Midbrain (tissue), 1 donor: ENCODE measurements around the gene GJA10.
A peak's percentile ranks its signal among the peaks of the same experiment; 100 is the strongest.

Experiments
- DNase-seq: peaks from one replicate; lab custom pipeline; 2025; lab: John Stamatoyannopoulos, UW

The GJA10 gene

DNA sequence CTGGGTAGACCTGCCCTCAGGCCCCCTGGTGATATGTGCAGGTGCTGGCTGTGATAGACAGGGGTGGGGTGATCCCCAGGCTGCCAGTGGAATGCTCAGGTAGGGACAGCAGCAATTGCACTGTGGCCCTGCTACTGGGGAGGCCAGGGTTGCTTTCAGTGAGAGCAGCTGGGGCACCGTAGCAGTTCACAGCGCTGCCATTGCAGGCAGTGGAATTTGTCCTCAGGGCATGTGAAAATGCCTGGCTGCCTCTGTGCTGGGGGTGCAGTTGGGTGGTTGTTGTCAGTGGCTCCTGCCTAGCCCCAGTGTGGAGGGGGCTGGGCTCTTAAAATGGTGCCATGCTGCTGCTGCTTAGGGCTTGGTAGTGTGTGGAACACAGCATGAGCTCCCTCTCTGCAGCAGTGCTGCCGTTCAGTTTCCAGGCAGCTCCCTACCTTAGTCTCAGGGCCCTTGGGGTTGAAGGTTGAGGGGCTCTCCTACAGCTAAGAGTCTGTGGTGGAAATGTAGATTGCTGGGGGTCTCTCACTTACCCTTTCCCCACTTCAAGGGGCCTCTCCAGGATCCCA is 23.6 kb downstream of the GJA10 start:
- DNase-seq, result no peak

DNA sequence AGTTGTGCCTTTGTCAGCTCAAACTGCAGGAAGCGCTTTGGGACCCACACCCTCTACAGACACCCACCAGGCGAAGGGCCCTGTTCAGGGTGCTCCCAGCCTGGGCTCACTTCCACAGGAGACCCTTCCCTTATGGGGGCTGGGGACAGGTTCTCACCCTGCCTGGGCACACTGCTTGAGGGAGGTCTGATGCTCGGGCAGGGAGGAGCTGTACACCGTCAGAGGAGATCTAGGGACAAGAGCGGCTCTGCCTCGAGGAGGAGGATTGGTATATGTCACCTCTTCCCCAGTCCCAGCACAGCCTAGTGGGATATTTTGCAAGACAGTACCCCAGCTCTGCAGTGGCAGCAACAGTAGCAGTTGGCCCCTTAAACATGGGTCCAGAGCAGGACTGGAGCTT is 26.9 kb downstream of the GJA10 start:
- DNase-seq, result no peak

DNA sequence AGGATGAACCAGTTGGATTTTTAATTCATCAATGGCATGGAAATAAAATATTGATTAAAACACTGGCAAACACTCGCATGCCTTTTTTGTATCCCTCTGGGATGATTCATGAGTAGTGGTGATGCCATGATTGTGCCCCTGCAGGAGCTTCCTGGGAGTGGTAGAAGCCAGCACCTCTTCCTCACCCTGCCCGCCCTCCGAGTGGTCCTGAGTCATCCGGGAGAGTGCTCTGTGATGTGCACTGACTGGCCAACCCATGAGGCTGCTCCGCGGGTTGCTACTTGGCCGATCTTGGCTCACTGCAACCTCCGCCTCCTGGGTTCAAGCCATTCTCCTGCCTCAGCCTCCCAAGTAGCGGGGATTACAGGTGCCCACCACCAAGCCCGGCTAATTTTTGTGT is 27.4 kb downstream of the GJA10 start:
- no peak for DNase-seq

DNA sequence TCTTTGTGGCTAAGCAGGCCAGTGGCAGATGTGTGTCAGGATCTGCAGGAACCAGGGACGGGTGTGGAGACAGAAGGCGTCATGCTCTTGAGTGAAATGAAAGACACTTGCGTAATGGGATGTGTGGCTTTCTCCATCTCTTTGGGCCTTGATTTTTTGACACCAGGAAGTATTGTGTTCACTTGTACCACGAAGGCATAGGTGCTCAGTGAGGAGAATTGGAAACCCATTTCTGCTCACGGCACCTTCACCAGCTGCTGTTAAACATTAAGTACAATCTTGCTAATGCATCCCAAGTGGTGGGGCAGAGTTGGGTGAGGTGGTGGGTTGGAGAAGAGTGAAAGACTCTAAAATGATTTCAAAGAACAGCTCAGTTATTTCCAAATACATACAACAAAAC is 30.0 kb downstream of the GJA10 start:
- no peak for DNase-seq

DNA sequence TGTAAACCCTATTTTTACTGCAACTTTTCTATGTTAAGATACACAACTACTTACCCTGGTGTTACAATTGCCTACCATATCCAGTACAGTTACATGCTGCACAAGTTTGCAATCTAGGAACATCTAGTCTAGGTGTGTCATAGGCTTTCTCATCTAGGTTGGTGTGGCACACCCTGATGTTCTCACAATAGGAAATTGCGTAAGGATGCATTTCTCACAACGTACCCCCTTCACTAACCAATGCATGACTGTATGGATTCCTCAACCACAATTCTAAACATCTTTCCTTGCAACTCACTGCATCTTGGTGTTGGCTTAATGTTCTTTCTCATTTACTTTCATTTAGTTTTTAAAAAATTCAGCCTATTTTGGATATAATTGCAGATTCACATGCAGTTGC is 31.6 kb downstream of the GJA10 start:
- no peak for DNase-seq

DNA sequence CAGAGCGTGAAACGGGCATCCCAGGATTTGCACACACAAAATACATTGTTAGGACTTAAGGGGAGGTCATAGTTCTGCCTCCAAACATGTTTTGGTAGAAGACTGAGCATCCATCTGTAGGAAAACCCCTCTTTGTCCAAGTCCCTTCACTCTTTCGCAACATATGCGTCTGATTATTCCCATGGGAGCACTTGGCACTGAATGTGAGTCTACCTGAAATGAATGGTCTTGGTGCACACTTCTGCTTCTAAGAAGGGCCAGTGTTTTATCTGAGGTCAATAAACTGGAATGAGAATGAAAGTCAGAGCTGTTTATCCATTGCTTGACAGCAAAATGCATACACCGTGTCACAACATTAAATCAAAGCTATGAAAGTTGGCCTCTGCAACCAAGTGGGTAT is 33.0 kb downstream of the GJA10 start:
- no peak for DNase-seq

DNA sequence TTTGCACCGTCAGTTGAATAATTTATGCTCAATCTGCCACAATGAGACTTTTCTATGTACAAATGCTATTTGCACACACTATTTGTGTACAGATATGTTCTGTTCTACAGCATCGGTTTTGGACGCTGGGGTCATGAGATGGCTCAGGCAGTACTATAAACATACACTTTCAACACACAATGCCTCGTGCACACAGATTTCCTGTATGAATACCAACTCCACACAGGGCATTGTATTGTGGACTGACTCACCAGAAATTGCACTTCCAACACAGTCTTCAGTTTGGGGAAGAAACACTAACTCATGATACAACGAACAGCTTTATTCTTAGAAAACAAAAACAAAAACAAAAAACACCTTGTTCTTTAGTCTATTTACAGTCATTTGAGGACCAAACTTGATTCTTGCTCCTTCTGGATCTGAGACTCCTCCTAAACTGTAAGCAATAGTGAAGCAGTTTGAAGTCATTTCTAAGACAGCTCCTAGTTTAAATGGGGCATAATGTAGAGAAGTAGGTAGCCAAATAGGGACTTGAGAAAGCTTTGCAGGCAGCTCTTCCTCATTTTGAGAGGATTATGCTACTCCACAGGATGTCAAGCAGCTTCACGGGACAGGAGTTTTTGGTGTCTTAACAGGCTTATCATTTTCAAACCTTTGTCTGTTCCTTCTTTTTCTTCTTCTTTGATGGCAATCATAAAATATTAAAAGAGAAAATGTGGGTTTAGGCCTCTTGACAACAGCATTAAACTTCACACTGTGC is 33.7 kb downstream of the GJA10 start:
- DNase-seq, result no peak

DNA sequence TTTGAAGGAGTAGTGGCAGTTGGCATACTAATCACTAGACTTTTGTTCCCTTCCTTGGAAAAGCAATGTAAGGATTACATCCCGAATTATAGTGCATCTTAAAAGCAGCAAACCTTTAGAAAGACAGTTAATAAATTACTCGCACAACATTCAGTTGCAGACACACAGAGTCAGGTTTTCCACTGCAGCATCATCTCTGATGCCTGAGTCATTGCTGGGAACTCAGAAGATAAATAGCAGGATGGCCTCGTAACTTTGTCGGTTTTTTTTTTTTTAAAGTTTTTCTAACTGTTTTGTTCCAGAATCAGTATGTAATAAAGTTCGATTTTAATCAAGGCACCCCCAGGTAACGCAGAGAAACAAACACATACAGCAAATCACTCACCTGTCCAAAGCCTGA is 34.3 kb downstream of the GJA10 start:
- no peak for DNase-seq

DNA sequence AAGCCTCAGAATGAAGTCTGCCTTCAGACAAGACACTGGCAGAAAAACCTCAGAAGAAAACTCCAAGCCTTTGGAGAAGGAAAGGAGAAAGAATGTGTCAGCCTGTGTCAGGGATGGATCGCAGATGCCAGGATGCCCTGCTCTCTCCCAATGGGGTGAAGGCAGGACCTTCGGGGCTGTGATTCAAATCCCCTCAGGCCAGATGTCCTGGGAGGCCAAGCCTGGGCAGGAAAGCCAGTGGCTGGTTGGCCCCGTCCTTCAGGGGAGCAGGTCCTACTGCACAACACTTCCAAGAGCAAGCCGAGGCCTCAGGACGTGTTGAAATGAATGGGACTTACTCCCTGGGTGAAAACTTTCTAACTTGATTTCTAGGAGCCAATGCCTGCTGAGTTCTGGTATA is 36.5 kb downstream of the GJA10 start:
- DNase-seq, result no peak

DNA sequence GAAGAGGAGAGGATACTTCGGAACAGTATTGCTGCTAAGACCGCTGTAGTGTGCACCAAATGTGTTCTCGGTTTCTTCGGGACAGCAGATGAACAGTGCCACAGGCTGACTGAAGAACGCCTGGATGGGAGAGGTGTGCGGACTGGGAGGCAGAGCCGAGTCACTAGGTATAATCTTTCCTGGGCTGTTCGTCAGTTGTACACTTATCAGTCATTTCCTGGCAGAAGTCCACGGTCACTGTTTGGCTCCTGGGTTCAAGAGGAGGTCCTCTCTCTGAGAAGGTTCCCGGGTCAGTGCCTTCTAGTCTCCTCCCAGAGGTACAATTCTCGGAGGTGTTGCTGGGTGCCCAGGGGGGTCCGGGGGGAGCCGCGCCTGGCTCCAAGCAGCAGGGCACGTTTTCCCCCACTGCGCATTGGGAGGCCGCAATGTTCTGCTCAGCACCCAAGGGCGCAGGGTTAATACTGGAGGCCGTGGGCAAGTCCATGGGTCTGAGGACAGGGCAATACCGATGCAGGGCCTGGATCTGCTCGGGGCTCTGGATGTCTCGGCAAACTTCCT is 38.1 kb downstream of the GJA10 start:
- no peak for DNase-seq

DNA sequence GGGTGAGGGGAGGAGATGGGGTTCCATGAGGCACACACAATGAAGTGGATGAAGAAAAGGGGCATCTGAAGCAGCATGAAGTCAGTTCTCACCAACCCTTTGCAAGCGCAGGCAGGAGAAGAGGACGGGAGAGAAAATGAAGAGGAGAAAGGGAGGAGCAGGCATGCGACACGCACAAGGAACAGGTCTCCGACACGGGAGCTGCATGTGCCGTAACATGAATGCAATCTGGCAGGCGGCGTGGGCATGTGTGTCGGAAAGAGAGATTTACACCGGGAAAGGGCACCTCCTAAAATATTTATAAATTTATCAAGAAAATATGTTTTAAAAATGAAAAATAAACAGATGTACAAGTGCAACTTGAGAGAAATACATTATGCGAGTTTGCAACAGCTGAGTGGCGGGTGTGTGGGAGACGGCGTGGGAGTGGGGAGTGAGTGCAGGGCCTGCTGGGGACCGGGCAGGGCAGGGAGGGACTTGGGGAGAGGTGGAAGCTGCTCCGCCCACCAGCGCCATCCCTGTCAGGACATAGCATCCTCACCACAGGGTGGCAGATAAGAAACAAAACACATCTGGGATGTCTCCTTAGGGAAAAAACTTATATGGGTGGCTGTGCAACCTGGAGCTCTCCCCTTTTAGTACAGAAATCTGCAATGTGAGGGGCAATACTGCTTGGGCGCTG is 40.6 kb downstream of the GJA10 start:
- DNase-seq, result no peak

DNA sequence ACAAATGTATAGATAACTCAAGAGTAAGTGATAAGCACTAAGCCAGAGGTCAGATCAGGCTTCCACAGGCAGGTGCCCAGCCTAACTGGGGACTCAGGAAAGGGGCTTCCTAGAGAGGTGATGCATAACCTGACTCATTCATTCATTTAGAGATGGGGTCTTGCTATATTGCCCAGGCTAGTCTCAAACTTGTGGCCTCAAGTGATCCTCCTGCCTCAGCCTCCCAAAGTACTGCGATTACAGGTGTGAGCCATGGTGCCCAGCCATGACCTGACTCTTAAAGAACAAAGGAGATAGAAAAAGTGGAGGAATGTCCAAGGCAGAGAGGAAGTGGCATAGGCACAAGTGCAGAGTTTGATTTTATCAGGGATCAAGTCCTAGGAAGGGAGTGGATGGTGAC is 41.9 kb downstream of the GJA10 start:
- DNase-seq, result no peak

DNA sequence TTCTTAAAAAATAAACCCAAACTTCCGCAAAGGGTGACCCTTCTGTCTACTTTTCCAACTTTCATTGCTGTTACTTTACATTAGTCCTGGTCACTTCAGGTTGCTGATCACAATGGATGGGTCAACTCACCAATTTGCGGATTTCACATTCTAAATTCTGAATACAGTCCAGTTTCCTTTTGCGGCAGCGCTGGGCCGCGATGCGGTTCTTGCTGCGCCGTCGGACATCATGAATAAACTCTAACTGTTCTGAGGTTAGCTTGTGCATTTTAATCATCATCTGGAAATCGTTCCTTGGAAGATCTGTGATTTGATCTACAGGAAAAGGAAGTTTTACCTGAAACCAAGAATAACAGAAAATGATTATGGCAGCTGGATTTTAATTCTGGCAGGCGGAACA is 43.7 kb downstream of the GJA10 start:
- no peak for DNase-seq

DNA sequence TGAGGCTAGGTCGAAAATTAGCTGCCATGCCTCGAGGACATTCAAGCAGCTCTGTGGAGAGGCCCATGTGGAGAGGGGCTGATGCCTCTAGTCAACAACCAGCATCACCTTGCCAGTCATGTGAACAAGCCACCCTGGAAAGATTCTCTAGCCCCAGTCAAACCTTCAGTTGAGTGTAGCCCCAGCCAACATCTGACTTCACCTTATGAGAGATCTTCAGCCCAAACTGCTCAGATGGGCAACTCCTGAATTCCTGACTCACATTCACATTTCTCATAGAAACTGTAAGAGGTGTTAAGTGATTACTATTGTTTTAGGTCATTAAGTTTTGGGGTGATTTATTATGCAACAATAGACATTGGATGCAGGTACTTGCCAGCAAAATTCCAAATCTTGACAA is 44.9 kb downstream of the GJA10 start:
- no peak for DNase-seq

DNA sequence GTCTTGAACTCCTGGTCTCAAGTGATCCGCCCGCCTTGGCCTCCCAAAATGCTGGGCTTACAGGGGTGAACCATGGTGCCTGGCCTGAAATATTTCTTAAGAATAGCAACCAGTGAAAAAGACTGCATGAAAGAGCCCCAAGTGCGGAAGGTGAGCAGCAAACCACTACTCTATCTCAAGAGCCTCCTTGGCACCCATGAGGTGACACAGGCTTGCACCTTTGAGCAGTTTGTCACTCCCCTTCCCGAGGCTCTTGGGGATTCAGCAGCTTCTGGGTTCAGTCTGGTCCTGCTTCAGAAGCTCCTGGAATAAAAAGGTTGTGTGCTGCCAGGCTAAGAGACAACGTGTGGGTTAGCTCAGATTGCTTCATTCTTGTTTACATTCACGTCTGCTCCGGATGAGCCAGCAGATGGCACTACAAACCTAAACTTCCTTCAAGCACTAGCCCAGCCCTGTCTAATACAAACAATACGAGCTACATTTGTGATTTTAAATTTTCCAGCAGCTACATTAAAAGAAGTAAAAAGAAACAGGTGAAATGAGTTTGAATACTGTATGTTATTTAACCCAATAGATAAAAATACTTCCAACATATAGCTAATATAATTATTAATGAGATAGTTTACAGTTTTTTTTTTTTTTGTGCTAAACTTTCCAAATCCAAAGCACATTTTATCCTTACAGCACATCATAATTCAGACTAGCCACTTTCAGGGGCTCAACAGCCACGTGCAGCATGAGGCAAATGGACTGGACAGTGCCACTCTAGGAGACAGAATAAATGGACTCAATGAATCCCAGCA is 46.2 kb downstream of the GJA10 start:
- peak; percentile 82 for DNase-seq

DNA sequence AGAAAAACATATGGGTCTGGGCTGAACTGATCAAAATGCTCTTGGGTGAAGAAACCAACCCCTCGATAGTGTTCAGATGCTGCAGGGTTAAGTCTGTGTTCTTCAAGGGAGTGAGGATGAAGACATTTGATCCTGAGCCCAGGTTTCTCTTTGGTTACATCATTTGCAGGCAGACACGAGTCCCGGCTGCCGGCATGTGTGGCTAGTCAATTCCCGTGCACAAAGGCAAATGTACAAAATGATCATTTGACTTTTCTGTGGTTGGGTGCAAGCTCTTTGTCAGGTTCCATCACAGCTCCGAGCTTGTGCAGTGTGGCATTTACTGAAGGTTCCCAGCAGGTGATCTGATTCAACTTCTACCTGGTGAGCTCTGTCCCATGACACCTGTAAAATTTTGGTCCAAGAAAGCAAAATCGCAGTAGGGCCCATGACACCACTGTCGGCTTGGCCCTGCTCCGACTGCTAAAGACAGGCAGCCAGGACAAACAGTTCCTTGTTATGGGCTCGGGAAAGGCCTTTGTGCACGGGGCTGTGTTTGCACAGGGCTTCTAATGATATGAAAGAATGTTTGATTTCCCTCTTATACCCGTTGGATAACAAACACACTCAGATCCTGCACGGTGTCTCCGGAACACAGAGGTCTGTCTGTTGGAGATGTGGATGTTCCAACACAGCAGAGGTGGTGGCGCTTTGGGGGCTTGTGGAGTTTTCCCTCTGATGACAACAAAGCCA is 46.9 kb downstream of the GJA10 start:
- peak; percentile 70 for DNase-seq

DNA sequence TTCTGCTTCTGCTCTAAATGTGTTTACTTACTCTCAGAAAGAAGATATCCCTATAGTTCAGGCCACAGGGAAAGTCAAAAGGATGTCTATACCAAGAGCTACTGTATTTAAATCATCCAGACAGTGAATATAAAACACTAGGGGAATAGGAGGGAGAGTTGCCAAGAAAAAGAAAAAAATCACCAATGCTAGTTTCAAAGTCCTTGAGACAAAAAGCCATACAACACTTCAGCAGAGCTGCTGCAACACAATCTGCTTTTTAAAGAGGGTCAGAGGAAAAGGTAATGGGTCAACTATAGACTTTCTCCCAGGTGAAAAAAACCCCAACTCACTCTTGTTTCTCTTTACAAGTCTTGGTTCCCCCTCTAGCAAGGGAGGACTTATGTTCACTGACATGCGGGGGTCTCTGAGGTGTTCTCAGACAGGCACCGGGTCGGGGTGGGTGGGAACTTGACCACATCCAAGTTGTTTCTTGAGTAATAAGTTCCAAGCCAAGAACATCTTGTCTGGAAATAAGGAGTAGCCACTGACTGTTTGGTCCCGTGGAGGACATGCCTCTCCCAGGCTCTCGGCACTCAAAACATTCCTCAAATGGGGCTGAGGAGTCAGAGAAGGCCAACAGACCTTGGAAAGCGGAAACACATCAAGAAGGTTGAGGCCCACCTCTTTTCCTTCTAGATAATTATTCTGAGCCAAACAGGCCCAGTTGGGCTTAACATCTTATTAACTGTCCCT is 47.7 kb downstream of the GJA10 start:
- no peak for DNase-seq

DNA sequence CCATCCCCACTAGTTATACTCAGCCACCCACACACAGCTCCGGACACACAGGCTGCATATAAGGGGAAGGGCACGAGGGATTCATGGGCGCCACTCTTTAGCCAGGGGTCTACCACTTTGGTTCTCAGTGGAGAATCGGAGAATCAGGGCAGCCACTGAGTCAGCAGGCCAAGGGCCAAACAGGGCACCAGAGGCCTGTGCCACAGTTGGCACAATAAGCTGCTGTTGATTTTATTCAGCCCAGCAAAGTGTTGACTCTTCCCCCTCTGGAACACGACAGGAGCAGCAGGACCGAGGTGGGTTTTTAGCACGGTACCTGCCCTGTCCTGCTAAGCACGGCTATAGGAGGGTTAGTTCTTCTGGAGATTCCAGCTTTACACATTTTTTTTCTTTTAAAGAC is 48.3 kb downstream of the GJA10 start:
- no peak for DNase-seq

DNA sequence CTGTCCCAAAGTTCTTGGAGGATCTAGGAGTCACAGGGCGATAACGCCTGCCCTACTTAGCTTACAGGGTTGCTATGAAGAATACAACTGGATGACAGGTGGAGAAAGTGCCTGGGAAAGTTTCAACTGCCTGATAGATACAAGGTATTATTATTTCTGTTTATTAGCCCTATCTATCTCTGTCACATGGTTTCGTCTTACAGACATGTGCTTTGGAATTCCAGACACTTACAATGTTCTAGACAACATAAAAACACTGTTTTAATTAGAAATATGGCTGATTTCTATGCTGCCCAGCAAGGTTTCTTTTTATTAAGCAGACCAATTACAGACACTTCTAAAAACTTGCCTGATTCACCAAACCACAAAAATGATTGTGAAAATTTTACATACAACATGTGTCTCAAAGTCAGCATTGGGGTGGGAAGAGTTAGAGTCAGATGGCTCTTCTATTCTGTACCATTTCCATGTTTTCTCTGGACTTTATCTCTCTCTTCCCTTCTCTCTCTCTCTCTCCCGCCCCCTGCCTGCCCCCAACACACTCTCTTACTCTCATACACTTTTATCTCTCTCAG is 50.0 kb downstream of the GJA10 start:
- DNase-seq, result no peak

DNA sequence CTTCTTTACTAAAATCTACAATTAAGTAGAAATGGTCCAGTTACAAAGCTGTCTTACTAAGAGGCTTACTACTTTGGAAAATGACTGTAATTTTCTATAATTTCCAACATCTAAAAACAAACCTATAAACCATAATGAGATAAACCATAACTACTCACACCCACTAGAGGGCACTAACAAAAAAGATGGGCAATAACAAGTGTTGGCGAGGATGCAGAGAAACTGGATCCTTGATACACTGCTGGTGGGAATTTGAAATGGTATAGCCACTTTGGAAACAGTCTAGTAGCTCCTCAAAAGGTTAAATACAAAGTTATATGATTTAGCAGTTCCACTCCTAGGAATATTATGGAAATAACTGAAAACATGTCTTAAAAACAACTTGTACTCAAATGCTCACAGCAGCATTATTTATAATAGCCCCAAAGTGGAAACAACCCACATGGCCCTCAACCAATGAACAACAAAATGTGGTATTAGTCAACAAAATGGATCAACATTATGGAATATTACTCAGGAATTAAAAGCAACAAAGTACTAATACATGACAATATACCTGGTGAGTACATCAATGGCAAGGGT is 50.6 kb downstream of the GJA10 start:
- DNase-seq, result no peak
